HG02870 (cell line): ENCODE measurements around the gene CHD2.
"Not testable (repeated sequence)": the region's sequence is repeated elsewhere in the genome, so short reads cannot be mapped to it uniquely, and the experiment has no call there.

Experiments
- ATAC-seq: cut with Tn5 transposase; IDR thresholded peaks from one replicate; pipeline ENCODE4 v1.9.1; 2021; ENCODE audit warnings: mild to moderate bottlenecking, moderate library complexity; ENCODE audit not compliant: unreplicated experiment

The CHD2 gene

DNA sequence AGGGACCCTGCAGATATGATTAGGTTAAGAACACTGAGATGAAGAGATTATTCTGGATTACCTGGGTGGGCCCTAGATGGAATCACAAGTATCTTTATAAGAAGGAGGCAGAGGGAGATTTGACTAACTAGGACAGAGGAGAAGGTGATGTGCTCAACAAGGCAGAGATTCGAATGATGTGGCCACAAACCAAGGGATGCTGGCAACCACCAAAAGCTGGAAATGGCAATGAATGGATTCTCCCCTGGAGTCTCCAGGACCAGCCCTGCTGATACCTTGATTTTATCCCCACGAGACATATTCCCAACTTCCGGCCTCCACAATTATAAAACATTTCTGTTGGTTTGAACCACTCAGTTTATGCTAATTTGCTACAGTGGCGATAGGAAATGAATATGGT is 146.0 kb downstream of the CHD2 start:
- ATAC-seq: no peak

- no peak for ATAC-seq
Observed at GRCh38 chr15:93046721-93047120, 146.6 kb downstream of the CHD2 start.

- ATAC-seq: no peak
Observed at GRCh38 chr15:93047621-93048425, 147.7 kb downstream of the CHD2 start.

- no peak for ATAC-seq
Observed at GRCh38 chr15:93048426-93048721, 148.2 kb downstream of the CHD2 start.

DNA sequence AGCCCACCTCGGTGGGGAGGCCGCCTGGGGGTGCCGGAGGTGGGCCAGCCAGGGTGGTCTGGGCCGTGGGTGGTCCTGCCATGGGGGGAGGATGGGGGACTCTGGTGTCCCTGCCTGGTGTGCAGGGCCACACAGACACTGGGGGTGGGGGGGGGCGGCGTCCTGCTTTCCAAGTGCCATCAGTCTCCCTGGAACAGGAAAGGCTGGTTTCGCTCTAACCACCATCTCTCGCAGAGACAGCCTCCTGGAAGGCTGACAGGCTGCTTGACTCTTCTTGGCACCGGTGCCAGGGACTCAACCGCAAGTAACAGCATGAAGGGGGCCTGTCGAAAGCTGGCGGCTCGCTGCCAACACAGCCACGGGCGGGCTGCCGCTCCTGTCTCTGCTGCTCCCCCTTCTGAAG is 148.6 kb downstream of the CHD2 start:
- ATAC-seq: no peak

DNA sequence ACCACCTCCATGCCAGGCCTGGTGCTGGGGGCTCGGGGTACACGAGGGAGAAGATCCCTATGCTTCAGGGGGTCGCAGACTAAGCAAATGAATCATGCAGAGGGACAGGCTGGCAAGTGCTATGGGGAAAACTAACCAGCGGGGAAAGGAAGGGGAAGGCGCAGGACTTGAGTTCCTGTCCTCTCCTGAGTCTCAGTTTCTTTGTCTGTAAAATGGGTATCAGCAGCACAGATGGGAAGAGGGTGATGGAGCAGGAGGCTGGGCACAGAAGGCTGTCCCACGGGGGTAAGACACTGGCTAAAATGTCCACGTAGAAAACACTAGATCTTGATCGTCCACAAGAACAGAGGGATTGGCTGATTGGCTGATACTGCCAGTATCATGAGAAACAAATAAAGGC is 149.1 kb downstream of the CHD2 start:
- ATAC-seq: no peak

DNA sequence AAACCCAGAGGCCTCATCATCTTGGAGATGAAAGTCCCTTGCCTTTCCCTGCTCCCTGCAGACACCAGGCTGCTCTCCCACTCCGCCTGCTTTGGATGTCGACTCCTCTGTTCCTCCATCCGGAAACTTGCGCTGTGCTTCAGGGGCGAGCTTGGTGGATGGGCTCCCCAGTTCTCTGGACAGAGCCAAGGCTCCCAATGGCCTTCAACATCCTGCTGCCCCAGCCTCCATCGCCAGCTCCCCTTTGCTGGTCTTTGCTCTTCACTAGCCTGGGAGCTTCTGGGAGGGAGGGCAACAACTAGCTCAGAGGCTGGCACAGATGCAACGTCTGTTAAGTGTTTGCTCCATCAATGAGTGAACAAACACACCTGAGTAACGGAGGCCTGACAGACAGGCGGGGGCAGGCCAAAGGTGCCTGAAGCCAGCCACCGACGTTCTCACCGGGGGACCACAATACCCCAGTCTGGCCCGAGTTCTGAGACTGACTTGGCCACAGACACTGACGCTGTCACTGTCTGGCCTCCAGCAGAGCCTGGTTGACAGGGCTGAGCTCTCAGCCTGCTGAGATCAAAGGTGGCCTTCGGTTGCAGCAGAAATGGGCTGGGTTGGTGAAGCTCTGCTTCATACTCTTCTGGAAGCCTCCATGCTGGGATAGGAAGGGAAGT is 149.9 kb downstream of the CHD2 start:
- ATAC-seq: no peak

- no peak for ATAC-seq
Observed at GRCh38 chr15:93050648-93051047, 150.5 kb downstream of the CHD2 start.

DNA sequence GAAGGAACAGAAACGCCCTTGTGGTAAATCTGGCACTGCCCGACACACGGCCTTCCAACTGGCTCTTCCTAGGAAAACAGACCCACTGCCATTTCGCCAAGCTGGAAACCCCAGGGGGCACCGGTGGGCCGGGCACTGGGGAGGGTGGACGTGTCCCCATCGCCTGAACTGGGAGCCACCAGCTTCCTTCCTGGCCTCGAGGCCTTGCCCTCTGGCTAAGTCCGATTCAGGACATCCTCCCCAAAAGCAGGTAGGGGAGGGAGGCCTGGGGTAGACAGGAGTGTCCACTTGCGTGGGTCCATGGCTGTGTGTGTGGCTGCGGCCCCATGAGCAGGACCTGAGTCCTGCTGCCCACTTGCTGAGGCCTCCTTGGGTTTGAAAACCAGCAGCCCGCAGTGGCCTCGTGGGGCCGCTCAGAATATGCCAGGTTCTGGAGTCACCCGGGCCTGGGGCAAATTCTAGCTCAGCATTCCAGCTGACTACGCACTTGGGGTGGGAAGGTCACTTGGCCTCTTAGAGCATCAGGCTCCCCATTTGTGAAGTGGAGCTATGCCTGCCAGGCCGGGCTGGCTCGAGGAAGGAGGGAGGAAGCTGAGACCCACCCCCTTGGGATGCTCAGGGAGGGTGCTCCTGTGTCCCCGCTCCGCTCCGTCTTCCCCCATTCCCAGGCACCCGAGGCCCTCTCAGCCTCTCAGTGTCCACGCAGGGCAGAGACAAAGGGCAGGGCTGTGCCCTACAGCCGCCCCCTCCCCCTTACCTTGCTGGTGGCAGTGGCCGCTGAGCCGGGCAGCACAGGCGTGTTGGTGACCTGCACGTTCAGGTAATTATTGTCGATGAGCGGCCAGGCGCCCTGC is 151.3 kb downstream of the CHD2 start:
- no peak for ATAC-seq

DNA sequence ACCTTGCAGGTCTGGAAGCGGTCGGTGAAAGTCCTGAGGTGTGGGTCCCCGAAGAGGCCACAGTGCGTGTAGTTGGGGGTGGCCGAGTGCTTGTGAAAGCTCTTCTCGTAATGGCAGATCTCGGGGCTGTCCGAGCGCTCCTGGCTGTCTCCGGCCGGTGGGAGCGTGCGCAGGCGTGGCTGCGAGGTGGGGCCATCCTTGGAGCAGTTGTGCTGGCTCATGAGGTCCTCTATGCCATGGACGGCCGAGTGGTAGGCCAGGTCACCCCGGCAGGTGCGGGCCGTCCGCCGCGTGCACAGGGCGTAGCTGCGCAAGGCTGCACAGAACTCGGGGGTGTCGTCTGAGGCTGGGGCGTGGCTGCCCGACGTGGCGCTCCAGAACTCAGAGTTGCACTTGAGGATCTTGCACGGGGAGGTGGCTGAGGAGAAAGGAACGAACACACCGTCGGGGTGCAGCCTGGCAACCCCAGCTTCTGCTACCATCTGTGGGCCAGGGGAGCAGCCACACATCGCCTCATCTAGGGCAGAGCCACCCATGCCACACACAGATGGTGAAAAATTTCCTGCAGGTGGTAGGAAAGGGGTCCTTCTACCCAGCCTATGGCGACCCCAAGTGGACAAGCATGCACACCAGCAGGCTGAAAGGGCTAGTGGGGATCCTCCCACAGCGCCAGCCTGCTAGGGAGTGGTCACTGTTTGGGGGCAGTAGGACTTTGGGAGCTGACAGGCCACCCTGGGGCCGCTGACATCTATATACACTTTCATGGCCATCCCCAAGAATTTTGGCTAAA is 152.2 kb downstream of the CHD2 start:
- ATAC-seq: no peak

- ATAC-seq: no peak
Observed at GRCh38 chr15:93055211-93055610, 155.1 kb downstream of the CHD2 start.

GRCh38 chr15:93056836-93057235 is 156.7 kb downstream of the CHD2 start:
- no peak for ATAC-seq

DNA sequence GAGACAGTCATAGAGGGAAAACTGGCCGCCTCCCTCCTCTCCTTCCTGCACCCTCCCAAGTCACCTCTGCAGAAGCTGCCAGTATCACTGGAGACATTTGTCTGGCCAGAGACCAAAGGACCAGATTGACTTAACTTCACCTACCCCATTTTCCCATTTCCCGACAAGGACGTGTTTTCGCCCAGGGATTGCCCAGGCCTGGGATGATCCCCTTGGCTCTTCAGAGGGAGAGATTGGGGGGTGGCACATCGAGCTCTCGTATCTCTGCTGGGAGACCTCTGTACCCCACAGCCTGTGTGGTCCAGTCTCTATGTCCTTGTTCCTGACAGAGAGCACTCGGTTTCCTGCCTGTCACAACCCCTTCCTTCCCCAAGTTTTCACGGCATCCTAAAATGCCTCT is 157.5 kb downstream of the CHD2 start:
- ATAC-seq: no peak

GRCh38 chr15:93058128-93058527 is 158.0 kb downstream of the CHD2 start:
- ATAC-seq: no peak

DNA sequence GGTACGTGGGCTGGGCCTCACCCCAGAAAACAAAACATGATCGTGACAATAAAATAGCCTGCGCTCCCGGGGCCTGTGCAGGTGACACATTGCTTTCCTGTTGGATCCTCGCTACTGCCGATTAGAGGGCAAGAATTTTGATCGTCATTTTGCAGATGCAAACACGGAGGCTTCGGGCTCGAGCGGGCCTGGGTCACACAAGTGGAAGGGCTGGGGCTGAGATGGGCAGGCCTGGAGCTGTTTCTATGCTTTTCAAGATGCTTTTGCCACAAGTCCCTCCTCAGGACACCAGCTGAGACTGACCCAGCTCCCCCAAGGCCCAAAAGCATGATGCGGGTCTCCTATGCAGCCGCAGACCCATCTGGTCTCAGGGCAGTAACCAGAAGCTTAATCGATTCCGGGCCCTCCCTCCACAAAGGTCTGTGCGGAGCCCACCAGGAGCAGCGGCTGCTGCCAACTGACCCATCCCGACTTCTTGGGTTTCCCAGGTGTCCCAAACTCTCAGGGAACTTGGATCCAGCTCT is 158.8 kb downstream of the CHD2 start:
- ATAC-seq: no peak

DNA sequence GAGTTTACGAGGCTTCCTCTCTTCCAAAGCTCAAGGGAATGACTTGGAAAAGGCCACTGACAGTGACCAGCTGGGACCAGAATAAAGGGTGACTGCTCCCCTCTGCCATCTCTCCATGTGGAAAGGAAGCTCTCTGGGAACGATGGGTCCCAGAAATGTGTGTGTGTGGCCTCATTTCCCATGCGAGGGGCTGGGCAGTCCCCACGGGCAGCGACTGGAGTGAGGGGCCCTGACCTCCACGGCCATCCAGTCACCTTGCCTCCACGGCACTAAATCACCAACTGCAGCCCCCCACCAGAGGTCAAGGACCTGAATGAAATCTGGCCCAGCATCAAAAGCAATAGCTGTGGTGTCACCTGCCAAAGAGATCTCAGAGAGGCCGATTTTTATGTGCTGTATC is 159.3 kb downstream of the CHD2 start:
- no peak for ATAC-seq

GRCh38 chr15:93060336-93061248 is 160.5 kb downstream of the CHD2 start:
- no peak for ATAC-seq

DNA sequence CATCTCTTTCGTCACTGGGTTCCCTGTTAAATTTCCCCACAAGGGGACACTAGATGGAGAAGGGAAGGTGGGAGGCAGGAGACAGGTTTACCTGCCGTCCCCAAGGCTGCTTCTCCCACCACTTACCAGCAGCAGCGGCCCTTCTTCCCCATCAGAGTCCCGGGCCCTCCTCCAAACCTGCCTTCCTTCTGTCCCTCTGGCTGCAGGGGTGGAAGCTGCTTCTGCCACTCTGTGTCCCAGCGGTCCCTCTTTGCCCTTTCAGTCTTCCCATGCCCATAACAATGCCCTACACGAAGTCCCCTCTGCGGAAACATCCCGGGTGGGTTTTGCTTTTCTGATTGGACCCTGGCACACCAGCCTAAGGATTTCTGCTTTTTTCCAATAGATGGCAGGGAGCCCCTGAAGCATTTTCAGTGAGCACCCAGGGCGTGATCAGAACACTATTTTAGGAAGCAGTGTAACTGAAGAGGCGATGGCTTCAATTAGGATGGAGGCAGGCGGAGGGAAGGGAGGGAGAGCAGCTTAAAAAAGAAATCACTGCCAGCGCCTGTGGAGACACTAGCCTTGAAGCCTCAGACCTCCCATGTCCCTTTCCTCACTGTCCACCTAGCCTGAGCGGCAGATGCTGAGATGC is 162.6 kb downstream of the CHD2 start:
- ATAC-seq: not testable (repeated sequence)

DNA sequence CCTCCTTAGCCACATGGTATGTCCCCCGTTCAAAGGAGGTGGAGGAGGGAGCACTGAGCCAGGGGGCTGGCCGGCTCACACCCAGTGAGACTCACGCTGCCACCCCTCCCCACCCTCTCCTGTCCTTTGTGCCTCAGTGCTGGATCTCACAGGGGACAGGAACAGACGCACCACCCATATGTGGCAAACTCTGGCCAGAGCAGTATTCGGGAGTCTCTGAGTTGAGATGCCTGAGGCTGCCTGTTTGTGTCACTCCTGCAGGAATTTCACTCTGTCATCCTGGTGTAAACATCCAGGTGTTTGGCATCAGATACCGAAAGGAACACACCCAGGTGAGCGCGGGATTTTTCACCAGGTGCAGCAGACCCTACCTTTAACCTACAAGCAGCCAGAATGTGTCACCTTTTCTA is 163.1 kb downstream of the CHD2 start:
- no peak for ATAC-seq
